AG04449 (cell line): ENCODE measurements around the gene ARHGEF25.

Source experiments
- CTCF ChIA-PET: fragments of 350-600 bp; formaldehyde crosslinking; extraction: SDS; loops from one replicate; lab custom pipeline; 2021; ENCODE audit warnings: antibody characterized with exemption; lab: Yijun Ruan, JAX
- POLR2A ChIA-PET: fragments of 400-600, 350-600 bp; formaldehyde crosslinking; extraction: SDS; loops from one replicate; lab custom pipeline; 2020; ENCODE audit warnings: antibody characterized with exemption, inconsistent platforms; lab: Yijun Ruan, JAX
- DNase-seq: peaks from one replicate; pipeline ENCODE4 v3.0.0-alpha.2; 2010; ENCODE audit warnings: low read depth, low spot score
- H3K4me3 ChIP-seq: 2 replicates; pipeline ENCODE4 v1.5.1; 2011; ENCODE audit warnings: low read depth, mild to moderate bottlenecking, control low read depth, low read length
- TF ChIP-seq, protein P1 (sequence below): IDR thresholded peaks from one replicate; pipeline ENCODE4 v1.5.1; 2011; ENCODE audit warnings: mild to moderate bottlenecking, moderate library complexity, low read length, control low read depth, inconsistent platforms; ENCODE audit not compliant: insufficient read depth; ENCODE audit errors: missing control alignments

Gene ARHGEF25

DNA sequence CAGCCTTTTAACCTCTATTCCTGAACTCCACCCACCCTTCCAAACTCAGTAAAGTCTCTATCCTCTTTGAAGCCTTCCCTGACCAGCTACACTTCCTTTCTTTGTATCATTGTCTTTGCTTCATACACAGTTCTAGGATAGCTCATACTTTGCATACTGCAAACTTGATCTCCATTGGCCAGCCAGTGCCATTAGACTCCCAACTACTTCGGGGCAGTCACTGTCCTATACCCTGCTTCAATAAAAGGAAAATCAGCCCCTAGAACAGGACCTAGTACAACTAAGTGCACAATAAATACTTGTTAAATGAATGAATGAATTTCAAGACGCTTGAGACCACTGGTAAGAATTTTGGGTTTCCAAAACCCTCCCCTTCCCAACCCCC, 20.8 kb upstream of the ARHGEF25 start:
- ChIA-PET POLR2A (interaction anchor here (2.3 kb wide), 1 partner anchor 21 kb away, joined by 6 read pairs; the partner anchor contains the start of gene ARHGEF25), CTCF (interaction anchor here (0.6 to 14.9 kb wide), 6 partner anchors 10 to 136 kb away, joined by 3 to 212 read pairs (median 3); no protein-coding TSS in a partner anchor)
- no peak for DNase-seq
- TF ChIP-seq, protein P1, sequence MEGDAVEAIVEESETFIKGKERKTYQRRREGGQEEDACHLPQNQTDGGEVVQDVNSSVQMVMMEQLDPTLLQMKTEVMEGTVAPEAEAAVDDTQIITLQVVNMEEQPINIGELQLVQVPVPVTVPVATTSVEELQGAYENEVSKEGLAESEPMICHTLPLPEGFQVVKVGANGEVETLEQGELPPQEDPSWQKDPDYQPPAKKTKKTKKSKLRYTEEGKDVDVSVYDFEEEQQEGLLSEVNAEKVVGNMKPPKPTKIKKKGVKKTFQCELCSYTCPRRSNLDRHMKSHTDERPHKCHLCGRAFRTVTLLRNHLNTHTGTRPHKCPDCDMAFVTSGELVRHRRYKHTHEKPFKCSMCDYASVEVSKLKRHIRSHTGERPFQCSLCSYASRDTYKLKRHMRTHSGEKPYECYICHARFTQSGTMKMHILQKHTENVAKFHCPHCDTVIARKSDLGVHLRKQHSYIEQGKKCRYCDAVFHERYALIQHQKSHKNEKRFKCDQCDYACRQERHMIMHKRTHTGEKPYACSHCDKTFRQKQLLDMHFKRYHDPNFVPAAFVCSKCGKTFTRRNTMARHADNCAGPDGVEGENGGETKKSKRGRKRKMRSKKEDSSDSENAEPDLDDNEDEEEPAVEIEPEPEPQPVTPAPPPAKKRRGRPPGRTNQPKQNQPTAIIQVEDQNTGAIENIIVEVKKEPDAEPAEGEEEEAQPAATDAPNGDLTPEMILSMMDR: no peak
- H3K4me3 ChIP-seq: peak overlapping the region; percentile 83

DNA sequence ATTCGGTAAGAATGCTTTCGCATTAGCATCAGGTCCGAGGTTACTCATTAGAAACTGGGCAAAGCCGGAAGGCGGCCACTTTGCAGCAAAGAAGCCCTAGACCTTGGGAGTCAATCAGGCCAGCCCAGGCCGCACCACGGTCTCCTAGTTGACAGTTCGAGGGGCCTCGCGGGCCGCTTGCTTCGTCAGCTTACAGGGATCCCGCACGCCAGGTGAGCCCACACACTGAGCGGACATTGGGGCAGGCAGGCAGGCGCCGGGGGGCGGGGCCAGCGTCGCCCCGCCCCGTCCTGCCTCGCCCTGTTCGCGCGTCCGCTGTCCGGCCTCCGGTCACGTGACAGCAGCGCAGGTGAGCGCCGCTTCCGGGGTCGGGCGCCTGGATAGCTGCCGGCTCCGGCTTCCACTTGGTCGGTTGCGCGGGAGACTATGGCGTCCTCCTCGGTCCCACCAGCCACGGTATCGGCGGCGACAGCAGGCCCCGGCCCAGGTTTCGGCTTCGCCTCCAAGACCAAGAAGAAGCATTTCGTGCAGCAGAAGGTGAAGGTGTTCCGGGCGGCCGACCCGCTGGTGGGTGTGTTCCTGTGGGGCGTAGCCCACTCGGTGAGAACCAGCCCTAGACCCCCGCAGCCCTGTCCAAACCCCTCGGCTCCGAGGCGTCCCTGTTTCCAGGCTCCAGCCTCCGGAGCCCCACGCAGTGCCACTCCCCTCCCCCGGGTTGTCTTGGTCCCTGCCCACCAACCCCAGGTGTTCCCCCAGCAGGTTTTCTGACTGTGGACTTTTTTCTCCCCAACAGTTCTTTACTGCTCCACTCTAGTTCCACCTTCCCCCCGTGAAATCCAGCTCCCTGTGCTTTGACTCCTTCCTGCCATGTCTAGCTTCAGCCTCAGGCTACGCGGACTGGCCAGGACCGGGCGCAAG, 20.1 kb upstream of the ARHGEF25 start, which contains the start of gene PIP4K2C:
TSS of gene PIP4K2C (plus strand) at position 329 of the 918 bp plus-strand sequence. CDS start at position 427, 98 bp downstream.
- peak within 1 kb of the TSS; percentile 83 for H3K4me3 ChIP-seq
- POLR2A ChIA-PET: interaction anchor here (1.5 to 2.3 kb wide), 2 partner anchors 9 to 20 kb away, joined by 4 to 6 read pairs; partner anchors contain the start of gene ARHGEF25
- CTCF ChIA-PET: interaction anchor here (0.6 to 14.9 kb wide), 12 partner anchors 9 to 176 kb away, joined by 3 to 212 read pairs (median 4); partner anchors contain the start of genes B4GALNT1 and CYP27B1
- DNase-seq: no peak
- TF ChIP-seq, protein P1: no peak

DNA sequence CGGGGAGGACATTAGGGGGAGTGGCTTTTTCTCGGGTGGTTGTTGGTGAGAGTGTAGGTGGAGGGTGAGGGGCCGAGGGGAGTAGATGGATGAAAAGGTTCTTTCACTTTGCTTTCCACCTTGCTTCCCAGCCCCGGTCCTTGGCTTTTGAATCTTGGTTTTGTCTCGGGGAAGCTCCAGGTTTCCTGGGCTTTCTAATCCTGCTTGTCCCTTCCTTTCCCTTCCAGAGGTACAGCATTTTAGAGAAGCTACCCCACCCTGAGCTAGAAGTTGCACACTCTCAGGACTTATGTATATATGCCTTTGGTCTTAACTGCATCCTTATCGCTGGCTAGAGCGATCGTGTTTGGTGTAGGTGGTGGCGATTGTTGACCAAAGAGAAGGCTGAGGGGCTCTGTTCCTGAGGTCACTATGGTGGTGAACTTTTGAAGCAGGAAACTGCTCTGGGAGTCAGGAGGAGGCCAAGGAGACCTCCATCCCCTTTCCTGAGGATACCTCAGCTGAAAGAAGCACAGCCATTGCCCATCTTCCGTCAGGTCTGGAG, 19.4 kb upstream of the ARHGEF25 start:
- TF ChIP-seq, protein P1: no peak
- POLR2A ChIA-PET: interaction anchor here (1.5 to 2.3 kb wide), 2 partner anchors 8 to 19 kb away, joined by 4 to 6 read pairs; partner anchors contain the start of gene ARHGEF25
- DNase-seq: no peak
- CTCF ChIA-PET: interaction anchor here (0.8 to 14.9 kb wide), 11 partner anchors 9 to 175 kb away, joined by 3 to 212 read pairs (median 4); partner anchors contain the start of genes B4GALNT1 and CYP27B1
- peak overlapping the region; percentile 83 for H3K4me3 ChIP-seq

DNA sequence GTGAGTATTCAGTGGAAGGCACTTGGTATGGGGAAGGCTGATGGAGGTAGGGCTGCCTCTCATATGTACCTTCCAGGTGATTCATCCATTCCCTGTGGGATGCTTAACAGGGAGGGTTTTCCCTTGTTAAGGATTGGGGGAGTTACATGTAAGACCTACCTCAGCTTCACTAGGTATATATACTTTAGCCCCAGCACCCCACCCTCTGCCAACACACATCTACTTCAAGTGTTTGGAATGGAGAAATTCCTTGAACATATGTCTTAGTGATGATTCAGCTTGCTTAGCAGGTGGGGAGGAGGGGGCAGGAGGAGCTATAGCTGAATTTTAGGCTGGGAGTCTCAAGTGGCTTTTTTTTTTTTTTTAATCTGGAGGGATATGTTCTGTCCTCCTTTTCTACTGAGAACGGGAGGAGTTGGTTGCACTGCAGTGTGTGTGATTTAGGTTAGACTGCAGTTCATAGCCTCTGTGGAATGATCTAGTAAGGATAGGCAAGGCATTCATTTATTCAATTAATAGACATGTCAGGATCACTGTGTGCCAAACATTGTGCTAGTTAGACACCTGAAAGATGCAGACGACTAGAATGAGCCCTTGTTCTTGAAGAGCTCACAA, 18.6 kb upstream of the ARHGEF25 start:
- POLR2A ChIA-PET: interaction anchor here (1.0 to 2.3 kb wide), 2 partner anchors 19 to 23 kb away, joined by 3 to 6 read pairs; partner anchors contain the start of gene ARHGEF25
- H3K4me3 ChIP-seq: no peak overlapping the region
- TF ChIP-seq, protein P1: no peak
- no peak for DNase-seq
- CTCF ChIA-PET: interaction anchor here (1.1 to 14.9 kb wide), 8 partner anchors 8 to 134 kb away, joined by 3 to 212 read pairs (median 8); partner anchors contain the start of genes B4GALNT1 and DTX3

DNA sequence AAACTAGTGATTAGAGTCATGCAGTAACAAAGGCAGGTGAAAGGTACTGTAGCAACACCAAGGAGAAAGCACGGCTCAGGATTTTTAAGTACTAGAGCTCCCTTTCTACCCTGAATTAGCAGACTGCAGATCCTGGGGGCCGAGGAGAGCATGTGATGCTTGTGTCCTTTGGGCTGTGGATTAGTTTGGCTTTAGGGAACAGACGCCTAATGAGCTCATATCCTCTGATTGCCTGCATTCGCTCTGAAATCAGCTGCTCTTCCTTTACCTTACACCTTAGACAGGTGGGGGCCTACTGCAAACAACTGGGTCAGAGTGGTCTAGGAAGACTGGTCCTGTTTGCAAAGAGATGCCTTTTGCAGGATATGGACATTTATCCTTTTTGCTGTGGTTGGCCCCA, 18.0 kb upstream of the ARHGEF25 start:
- H3K4me3 ChIP-seq: no peak overlapping the region
- POLR2A ChIA-PET: interaction anchor here (0.7 to 2.3 kb wide), 4 partner anchors 18 to 481 kb away, joined by 3 to 6 read pairs (median 3); partner anchors contain the start of gene ARHGEF25

More for the DNA sequence above, 18.0 kb upstream of the ARHGEF25 start:
- TF ChIP-seq, protein P1: no peak
- no peak for DNase-seq
- CTCF ChIA-PET: interaction anchor here (1.3 to 14.9 kb wide), 6 partner anchors 11 to 42 kb away, joined by 3 to 212 read pairs (median 8); partner anchors contain the start of genes B4GALNT1 and DTX3
